Eye (tissue), 1 donor: ENCODE data around the gene P4HA3.

Source experiments
- DNase-seq: peaks from one replicate; pipeline ENCODE4 v3.0.0-alpha.2; 2015

P4HA3 gene

DNA sequence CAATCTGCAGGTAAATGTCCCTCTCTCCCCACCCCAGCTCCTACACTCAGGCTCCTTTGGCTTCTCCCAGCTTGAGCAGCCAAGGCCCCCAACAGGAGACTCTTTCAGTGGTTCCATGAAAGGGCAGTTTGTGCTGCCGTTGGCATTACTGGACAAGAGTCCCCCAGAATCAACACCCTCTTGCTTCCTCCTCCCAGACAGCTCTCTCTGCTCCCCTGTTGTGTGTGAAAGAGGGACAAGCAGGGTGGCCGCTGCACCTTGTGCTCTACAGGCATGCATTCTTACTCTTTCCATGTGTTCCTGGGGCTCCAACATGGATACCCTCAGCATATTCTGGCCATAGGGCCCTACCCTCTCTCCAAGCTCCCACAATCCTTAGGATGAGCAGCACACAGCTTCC is 48.7 kb downstream of the P4HA3 start:
- DNase-seq, result no peak

DNA sequence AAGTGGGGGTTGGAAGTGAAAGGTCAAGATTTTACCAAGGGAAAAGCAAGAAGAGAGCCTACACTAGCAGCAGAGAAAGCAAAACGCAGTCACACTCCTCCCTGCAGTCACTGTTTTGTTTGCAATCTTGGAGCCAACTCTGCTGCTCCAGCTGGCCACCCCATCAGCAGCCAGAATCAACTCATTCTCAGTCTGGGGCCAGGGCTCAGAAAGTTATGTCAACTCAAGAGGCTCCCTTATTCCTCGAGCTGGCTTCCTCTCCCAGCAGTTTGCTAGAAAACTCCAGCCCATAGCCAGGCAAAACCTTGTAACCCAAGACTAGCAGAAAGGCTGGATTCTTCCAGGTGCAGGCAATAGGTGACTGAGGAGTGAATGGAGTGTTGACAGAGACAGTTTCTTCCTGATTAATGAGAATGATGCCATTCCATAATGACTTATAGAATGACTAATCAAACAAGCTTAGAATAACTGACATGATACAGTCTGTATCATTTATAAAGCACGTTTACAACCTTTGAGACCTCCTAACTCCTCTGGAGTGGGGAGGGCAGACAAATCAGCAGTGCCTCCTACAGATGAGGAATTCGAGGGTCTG is 53.4 kb downstream of the P4HA3 start:
- peak; percentile 22 for DNase-seq

- DNase-seq, result no peak
Observed at GRCh38 chr11:74256378-74257133, 54.9 kb downstream of the P4HA3 start.

DNA sequence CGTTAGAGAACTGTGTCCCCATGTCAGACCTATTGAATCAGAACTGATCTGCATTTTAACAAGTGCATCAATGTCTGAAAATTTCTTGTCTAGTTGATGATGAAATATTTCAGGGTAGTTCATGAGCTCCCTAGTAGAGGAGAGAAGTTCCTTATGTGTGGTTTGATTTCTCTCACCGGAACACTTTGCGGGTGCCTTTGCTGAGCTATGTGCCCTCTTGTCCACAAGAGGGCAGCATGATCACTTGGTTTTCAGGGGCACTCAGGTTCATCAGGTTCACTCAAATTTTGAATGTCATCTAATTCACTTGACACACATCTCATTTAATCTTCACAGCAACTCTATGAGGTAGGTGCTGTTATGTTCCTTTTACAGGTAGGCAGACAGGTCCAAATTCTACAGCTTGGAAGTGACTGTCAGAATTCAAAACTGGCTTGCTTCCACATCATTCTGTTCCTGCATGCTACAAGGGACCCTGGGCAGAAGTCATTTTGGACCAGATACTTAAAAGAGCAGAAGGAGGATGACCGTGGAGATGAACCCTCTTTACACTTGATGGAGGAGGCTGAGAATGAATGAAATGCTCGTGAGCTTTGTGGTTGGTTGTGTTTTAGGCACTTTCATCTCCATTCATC is 55.6 kb downstream of the P4HA3 start:
- DNase-seq, result peak; percentile 83

DNA sequence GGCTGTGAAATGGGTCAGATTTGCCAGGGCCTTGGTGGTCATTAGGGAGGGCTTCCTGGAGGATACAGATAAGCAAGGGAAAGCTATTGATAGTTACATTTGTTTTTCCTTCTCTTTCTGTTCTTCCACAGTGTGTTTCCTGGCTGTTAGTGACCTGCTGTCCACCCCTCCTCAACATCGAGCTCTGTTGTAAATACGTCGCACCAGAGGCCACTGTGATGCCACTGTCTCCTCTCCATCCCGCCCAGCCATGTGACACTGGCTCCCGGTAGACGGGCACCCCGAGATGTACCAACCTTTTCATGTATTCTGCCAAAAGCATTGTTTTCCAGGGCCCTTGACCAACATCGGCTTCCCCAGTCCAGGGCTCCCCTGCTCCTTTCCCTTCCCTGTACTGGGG is 58.1 kb downstream of the P4HA3 start:
- no peak for DNase-seq

GRCh38 chr11:74249496-74249895 is 61.9 kb downstream of the P4HA3 start:
- DNase-seq, result no peak

DNA sequence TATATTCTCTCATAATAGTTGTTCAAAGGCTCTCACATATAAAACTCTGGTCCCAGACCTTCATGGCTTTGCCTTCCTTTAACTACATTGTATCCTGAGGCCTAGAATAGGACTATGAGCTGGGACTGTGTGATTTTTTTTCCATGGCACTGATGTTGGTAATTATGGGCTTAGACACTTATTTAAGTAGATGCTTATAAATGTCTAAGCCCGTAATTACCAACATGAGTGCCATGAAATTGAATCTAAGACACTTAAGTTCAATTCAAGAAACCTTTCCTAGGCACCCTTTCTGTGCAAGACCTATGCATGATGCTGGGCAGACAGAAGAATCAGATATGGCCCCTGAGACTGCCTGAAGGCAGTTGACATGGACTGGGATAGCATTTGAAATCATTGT is 63.0 kb downstream of the P4HA3 start:
- no peak for DNase-seq

DNA sequence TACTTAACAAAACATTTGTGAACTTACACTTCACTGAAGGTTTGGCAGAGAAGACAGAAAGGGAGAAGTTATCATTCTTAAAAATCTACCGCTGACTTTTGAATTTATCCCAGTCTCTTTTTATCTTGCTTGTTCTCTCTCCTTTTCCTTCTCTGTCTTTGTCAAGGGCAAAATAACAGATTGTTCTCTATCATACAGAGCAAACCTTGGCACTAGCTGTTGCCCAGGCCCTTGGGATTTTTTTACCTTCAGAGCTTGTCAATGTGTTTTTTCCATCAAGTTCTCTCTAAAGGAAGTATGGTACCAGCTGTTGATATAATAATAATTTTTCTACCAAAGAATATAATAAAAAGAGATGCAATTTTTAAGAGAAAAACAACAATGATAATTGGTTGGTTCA is 73.2 kb downstream of the P4HA3 start:
- DNase-seq, result no peak

GRCh38 chr11:74237541-74237940 is 73.9 kb downstream of the P4HA3 start:
- no peak for DNase-seq

- no peak for DNase-seq
Observed at GRCh38 chr11:74235121-74235520, 76.3 kb downstream of the P4HA3 start.

DNA sequence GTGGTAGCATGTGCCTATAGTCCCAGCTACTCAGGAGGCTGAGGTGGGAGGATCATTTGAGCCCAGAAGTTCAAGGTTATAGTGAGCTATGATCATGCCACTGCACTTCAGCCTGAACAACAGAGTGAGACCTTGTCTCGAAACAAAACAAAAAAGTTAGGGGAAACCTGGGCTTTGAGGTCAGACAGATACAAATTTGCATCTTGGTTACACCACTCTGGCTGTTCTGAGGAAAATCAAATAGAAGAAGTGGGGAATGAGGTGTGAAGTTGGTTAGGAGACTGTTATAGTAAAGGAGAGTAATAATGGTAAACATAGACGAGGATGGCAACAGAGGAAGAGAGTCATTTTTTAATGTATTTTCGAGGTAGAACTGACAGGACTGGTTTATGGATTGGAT is 77.8 kb downstream of the P4HA3 start:
- DNase-seq, result no peak

GRCh38 chr11:74232311-74232950 is 79.0 kb downstream of the P4HA3 start:
- DNase-seq, result no peak

- DNase-seq, result no peak
Observed at GRCh38 chr11:74226907-74227306, 84.5 kb downstream of the P4HA3 start.

- DNase-seq, result no peak
Observed at GRCh38 chr11:74225565-74225964, 85.9 kb downstream of the P4HA3 start.

- DNase-seq, result no peak
Observed at GRCh38 chr11:74221816-74222215, 89.6 kb downstream of the P4HA3 start.

GRCh38 chr11:74220376-74220775 is 91.1 kb downstream of the P4HA3 start:
- DNase-seq, result no peak
